Neural cell (in vitro differentiated cells): ENCODE results near the gene ESCO1. TPM values are rescaled to one million over a fixed set of nuclear protein-coding genes. Genes with fewer than 3 reads are reported as not detected.

Experiments
- H2AFZ ChIP-seq: fragments of 200-600, 300-800 bp; sonication (generic), shearing (Covaris generic); 2 replicates; pipeline ENCODE4 v1.6.0; 2014; ENCODE audit warnings: low read depth, mild to moderate bottlenecking, antibody characterized with exemption, low read length, moderate library complexity
- H3F3A ChIP-seq: fragments of 200-600 bp; shearing (Covaris generic); 2 replicates; pipeline ENCODE4 v1.6.1; 2016; ENCODE audit warnings: mild to moderate bottlenecking, moderate library complexity, mixed read lengths, antibody characterized with exemption, low read length; ENCODE audit not compliant: insufficient read depth, poor library complexity, severe bottlenecking
- H3K27ac ChIP-seq: fragments of 200-600, 300-800 bp; sonication (generic), shearing (Covaris generic); 2 replicates; pipeline ENCODE4 v1.5.1; 2014; ENCODE audit warnings: mild to moderate bottlenecking, low read length, moderate library complexity
- H3K27me3 ChIP-seq: fragments of 300-800, 200-600 bp; sonication (generic), shearing (Covaris generic); 2 replicates; pipeline ENCODE4 v1.6.0; 2014; ENCODE audit warnings: mild to moderate bottlenecking, low read depth, low read length, moderate library complexity; ENCODE audit not compliant: insufficient read depth
- H3K36me3 ChIP-seq: fragments of 300-800, 200-600 bp; sonication (generic), shearing (Covaris generic); 2 replicates; pipeline ENCODE4 v1.5.1; 2014; ENCODE audit warnings: mild to moderate bottlenecking, antibody characterized with exemption, low read length, moderate library complexity; ENCODE audit not compliant: insufficient read depth
- H3K4me2 ChIP-seq: fragments of 300-800, 200-600 bp; sonication (generic), shearing (Covaris generic); 2 replicates; pipeline ENCODE4 v1.6.0; 2014; ENCODE audit warnings: mild to moderate bottlenecking, low read length
- H3K4me3 ChIP-seq: fragments of 300-800, 200-600 bp; sonication (generic), shearing (Covaris generic); 2 replicates; pipeline ENCODE4 v1.5.1; 2014; ENCODE audit warnings: mild to moderate bottlenecking, low read length, moderate library complexity
- H3K79me2 ChIP-seq: fragments of 200-600 bp; shearing (Covaris generic); replicated peaks from 2 replicates; pipeline ENCODE4 v1.6.0; 2014; ENCODE audit warnings: mild to moderate bottlenecking, low read length, moderate library complexity; ENCODE audit not compliant: insufficient read depth
- H3K9ac ChIP-seq: fragments of 300-800, 200-600 bp; sonication (generic), shearing (Covaris generic); 2 replicates; pipeline ENCODE4 v1.6.1; 2016; ENCODE audit warnings: mild to moderate bottlenecking, low read length, mixed read lengths
- H3K9me2 ChIP-seq: fragments of 200-600 bp; shearing (Covaris generic); 2 replicates; pipeline ENCODE4 v1.6.1; 2016; ENCODE audit warnings: mild to moderate bottlenecking, low read length, mixed read lengths; ENCODE audit not compliant: insufficient read depth
- H3K9me3 ChIP-seq: fragments of 200-600, 300-800 bp; sonication (generic), shearing (Covaris generic); 2 replicates; pipeline ENCODE4 v1.6.1; 2016; ENCODE audit warnings: mild to moderate bottlenecking, mixed run types, low read length, moderate library complexity, mixed read lengths
- H4K20me1 ChIP-seq: fragments of 200-600 bp; shearing (Covaris generic); 2 replicates; pipeline ENCODE4 v1.6.1; 2016; ENCODE audit warnings: mild to moderate bottlenecking, mixed run types; ENCODE audit not compliant: insufficient read depth
- EP300 ChIP-seq: fragments of 450-650 bp; conservative IDR thresholded peaks from 2 replicates; pipeline ENCODE4 v1.6.1; 2014; ENCODE audit warnings: antibody characterized with exemption, mild to moderate bottlenecking, moderate library complexity; ENCODE audit not compliant: poor library complexity, severe bottlenecking
- EZH2 ChIP-seq: fragments of 200-600, 300-800 bp; shearing (Covaris generic), sonication (generic); IDR thresholded peaks from 2 replicates; pipeline ENCODE4 v1.6.1; 2014; ENCODE audit warnings: antibody characterized with exemption, low read length, borderline replicate concordance, mild to moderate bottlenecking; ENCODE audit not compliant: insufficient read depth, poor library complexity, severe bottlenecking
- MXI1 ChIP-seq: fragments of 450-650 bp; conservative IDR thresholded peaks from 2 replicates; pipeline ENCODE4 v1.6.1; 2014; ENCODE audit warnings: antibody characterized with exemption, mild to moderate bottlenecking; ENCODE audit not compliant: poor library complexity, severe bottlenecking
- POLR2AphosphoS5 ChIP-seq: IDR thresholded peaks from 2 replicates; pipeline ENCODE4 v1.6.1; 2012
- RAD21 ChIP-seq: fragments of 450-650 bp; conservative IDR thresholded peaks from 2 replicates; pipeline ENCODE4 v1.6.1; 2014; ENCODE audit warnings: antibody characterized with exemption, mild to moderate bottlenecking, moderate library complexity
- SMC3 ChIP-seq: fragments of 450-650 bp; conservative IDR thresholded peaks from 2 replicates; pipeline ENCODE4 v1.6.1; 2014; ENCODE audit warnings: antibody characterized with exemption, mild to moderate bottlenecking, moderate library complexity; ENCODE audit not compliant: poor library complexity
- TAF1 ChIP-seq: IDR thresholded peaks from 2 replicates; pipeline ENCODE4 v1.6.1; 2012; ENCODE audit warnings: low read depth
- polyA plus RNA-seq: library from polyadenylated mRNA; depleted of rRNA; stranded (reverse); fragments of >200 nt; gene quantifications from 2 replicates; pipeline ENCODE4 v1.2.3, GENCODE V29; 2014
- TF ChIP-seq, protein P1 (sequence below): fragments of 450-650 bp; IDR thresholded peaks from 2 replicates; pipeline ENCODE4 v1.5.1; 2014; ENCODE audit warnings: antibody characterized with exemption, mild to moderate bottlenecking, moderate library complexity; ENCODE audit not compliant: poor library complexity, severe bottlenecking
- TF ChIP-seq, protein P2 (sequence below): IDR thresholded peaks from 2 replicates; pipeline ENCODE4 v1.6.1; 2012; ENCODE audit warnings: borderline replicate concordance

The ESCO1 gene
- polyA plus RNA-seq, 1 donor from 2014 or later, result 26.4 TPM

DNA sequence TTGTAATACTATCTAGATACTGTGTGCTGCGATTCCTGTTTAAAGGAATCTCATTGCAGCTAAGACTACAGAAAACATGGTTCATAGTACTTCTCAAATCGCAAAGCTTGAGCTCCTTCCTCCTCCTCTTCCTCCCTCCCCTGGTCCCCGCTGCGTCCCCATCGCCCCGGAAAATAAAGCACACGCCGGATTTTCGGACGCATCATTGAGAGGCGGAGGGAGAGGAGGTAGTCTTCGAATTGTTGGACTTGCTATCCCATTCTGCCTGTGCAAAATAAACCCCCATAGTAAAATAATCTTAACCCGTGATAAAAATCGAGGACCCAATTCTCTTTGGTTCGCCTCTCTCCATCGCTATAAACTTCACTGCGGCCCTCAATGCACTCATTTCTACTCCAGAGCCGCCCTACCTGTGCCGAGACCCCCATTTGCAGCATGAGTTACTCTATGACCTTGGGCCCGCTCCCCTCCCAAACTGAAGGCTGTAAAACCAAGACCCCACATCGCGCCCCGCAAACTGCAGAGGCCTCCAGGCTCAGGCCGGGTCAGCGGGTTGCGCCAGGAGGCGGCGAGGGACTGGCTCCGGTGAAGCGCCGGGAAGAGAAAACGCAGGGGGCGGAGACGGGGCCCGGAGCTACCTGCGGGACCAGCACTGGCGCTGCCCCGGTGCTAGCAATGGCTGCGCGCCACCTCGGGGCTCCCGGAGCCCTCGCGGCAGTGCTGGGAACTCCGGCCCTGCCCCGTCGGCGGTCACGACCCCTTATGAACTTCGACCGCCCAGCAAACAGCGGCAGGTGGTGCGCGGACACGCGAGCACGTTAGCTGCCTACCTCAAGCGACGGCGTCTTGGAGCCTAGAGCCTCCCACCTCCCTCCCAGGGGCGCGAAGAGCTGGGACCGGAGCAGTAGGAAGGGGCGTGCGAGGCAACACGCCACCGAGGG, 649 bp downstream of the ESCO1 start:
- H3F3A ChIP-seq, result peaks cover 5% of the 10 kb centered on the region
- no peaks in the 10 kb centered on the region for H3K9me3 ChIP-seq
- H3K27ac ChIP-seq, result peak overlapping the region; percentile 91
- no peaks in the 10 kb centered on the region for H4K20me1 ChIP-seq
- peaks cover 40% of the 10 kb centered on the region for H3K79me2 ChIP-seq
- H3K9me2 ChIP-seq, result no peaks in the 10 kb centered on the region
- H3K4me2 ChIP-seq, result peak overlapping the region; percentile 71
- H3K9ac ChIP-seq, result peak overlapping the region; percentile 93
- TF ChIP-seq, protein P1, sequence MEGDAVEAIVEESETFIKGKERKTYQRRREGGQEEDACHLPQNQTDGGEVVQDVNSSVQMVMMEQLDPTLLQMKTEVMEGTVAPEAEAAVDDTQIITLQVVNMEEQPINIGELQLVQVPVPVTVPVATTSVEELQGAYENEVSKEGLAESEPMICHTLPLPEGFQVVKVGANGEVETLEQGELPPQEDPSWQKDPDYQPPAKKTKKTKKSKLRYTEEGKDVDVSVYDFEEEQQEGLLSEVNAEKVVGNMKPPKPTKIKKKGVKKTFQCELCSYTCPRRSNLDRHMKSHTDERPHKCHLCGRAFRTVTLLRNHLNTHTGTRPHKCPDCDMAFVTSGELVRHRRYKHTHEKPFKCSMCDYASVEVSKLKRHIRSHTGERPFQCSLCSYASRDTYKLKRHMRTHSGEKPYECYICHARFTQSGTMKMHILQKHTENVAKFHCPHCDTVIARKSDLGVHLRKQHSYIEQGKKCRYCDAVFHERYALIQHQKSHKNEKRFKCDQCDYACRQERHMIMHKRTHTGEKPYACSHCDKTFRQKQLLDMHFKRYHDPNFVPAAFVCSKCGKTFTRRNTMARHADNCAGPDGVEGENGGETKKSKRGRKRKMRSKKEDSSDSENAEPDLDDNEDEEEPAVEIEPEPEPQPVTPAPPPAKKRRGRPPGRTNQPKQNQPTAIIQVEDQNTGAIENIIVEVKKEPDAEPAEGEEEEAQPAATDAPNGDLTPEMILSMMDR, result no peak
- TF ChIP-seq MXI1, result peak; percentile 91
- peak overlapping the region; percentile 61 for H2AFZ ChIP-seq
- peak overlapping the region; percentile 79 for H3K4me3 ChIP-seq
- H3K36me3 ChIP-seq, result no peaks in the 10 kb centered on the region
- no peaks in the 10 kb centered on the region for H3K27me3 ChIP-seq

DNA sequence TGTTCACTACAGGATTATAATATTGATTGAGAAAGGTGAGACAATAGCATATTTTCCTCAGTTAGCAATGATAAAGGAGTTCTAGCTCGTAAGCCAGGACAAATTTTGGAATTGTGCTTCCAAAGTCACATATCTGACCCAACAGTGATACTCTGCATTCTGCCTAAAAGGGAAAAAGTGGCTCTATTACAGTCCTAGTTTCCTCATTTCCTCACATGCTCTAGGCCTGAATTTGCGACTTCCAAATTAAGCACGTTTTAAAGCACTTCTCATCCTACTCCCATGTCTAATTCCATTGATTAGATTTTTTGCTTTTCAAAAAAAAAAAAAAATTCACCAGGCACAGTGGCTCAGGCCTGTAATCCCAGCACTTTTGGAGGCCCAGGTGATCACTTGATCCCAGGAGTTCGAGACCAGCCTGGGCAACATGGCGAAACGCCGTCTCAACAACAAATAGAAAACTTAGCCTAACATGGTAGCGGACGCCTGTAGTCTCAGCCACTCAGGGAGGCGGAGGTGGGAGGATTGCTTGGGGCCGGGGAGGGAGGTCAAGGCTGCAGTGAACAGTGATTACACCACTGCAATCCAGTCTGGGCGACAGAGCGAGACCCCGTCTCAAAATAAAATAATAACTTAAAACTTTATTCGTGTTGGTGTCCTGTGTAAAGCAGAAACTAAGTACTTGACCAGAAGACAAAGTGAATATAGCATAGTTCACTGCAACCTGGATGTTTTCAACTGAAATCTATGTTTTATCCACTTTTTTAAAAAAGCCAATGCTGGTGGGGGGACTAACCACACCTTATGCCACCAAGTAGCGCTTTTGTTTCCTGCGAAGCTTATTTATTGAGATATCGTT, 1.5 kb downstream of the ESCO1 start:
- Histone ChIP-seq H3K27me3 (no peaks in the 10 kb centered on the region), H3K79me2 (peaks cover 47% of the 10 kb centered on the region), H3K9me3 (no peaks in the 10 kb centered on the region), H4K20me1 (no peaks in the 10 kb centered on the region), H3K36me3 (peaks cover 3% of the 10 kb centered on the region), H3K4me2 (peak overlapping the region; percentile 71), H2AFZ (no peak overlapping the region), H3K4me3 (peak overlapping the region; percentile 79), H3K9me2 (no peaks in the 10 kb centered on the region), H3K9ac (peak overlapping the region; percentile 93), H3F3A (peaks cover 5% of the 10 kb centered on the region), H3K27ac (peak overlapping the region; percentile 91)
- TF ChIP-seq EZH2 (no peak), EP300 (no peak), MXI1 (no peak), POLR2AphosphoS5 (no peak), TAF1 (no peak), SMC3 (no peak), RAD21 (no peak)
- TF ChIP-seq, protein P1, result no peak
- TF ChIP-seq, protein P2, sequence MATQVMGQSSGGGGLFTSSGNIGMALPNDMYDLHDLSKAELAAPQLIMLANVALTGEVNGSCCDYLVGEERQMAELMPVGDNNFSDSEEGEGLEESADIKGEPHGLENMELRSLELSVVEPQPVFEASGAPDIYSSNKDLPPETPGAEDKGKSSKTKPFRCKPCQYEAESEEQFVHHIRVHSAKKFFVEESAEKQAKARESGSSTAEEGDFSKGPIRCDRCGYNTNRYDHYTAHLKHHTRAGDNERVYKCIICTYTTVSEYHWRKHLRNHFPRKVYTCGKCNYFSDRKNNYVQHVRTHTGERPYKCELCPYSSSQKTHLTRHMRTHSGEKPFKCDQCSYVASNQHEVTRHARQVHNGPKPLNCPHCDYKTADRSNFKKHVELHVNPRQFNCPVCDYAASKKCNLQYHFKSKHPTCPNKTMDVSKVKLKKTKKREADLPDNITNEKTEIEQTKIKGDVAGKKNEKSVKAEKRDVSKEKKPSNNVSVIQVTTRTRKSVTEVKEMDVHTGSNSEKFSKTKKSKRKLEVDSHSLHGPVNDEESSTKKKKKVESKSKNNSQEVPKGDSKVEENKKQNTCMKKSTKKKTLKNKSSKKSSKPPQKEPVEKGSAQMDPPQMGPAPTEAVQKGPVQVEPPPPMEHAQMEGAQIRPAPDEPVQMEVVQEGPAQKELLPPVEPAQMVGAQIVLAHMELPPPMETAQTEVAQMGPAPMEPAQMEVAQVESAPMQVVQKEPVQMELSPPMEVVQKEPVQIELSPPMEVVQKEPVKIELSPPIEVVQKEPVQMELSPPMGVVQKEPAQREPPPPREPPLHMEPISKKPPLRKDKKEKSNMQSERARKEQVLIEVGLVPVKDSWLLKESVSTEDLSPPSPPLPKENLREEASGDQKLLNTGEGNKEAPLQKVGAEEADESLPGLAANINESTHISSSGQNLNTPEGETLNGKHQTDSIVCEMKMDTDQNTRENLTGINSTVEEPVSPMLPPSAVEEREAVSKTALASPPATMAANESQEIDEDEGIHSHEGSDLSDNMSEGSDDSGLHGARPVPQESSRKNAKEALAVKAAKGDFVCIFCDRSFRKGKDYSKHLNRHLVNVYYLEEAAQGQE, result no peak
